Breast epithelium (tissue), 4 donors: ENCODE data around the gene CCDC85A. TPM values are rescaled to one million over a fixed set of nuclear protein-coding genes. Genes with fewer than 3 reads are reported as not detected.

Experiments used
- DNase-seq, 2 donors: peaks; one replicate each; pipeline ENCODE4 v3.0.0-alpha.2; 2019; ENCODE audit warnings: low spot score in 2 of 2
- H3K27ac ChIP-seq, 2 donors: fragments of 200-600 bp; sonication (generic) in 1 of 2; one replicate each; pipeline ENCODE4 v1.5.1; 2016 to 2019; ENCODE audit warnings: mild to moderate bottlenecking in 1 of 2
- H3K27me3 ChIP-seq, 2 donors: fragments of 200-600 bp; sonication (generic) in 1 of 2; one replicate each; pipeline versions ENCODE4 v1.5.1 to v1.6.0; 2017 to 2019; ENCODE audit warnings: control low read depth in 1 of 2, mild to moderate bottlenecking in 1 of 2
- H3K36me3 ChIP-seq: fragments of 200-600 bp; one replicate; pipeline ENCODE4 v1.5.1; 2019
- H3K4me1 ChIP-seq, 2 donors: fragments of 200-600 bp; sonication (generic); one replicate each; pipeline ENCODE4 v1.5.1; 2016 to 2019; ENCODE audit warnings: control low read depth in 1 of 2
- H3K4me3 ChIP-seq, 3 donors: fragments of 200-600 bp; sonication (generic); 1 replicate in 2 of 3; 2 replicates in 1 of 3; pipeline ENCODE4 v1.5.1; 2016 to 2019; ENCODE audit warnings: mild to moderate bottlenecking in 3 of 3, moderate library complexity in 2 of 3
- H3K9me3 ChIP-seq, 2 donors: fragments of 200-600 bp; sonication (generic) in 1 of 2; one replicate each; pipeline ENCODE4 v1.5.1; 2016 to 2019; ENCODE audit warnings: control low read depth in 1 of 2
- CTCF ChIP-seq, 3 donors: fragments of 450-650 bp; IDR thresholded peaks; one replicate each; pipeline ENCODE4 v1.5.1; 2016 to 2017; ENCODE audit warnings: antibody characterized with exemption in 3 of 3, mild to moderate bottlenecking in 3 of 3, moderate library complexity in 3 of 3
- POLR2A ChIP-seq: fragments of 450-650 bp; IDR thresholded peaks from one replicate; pipeline ENCODE4 v1.6.1; 2016; ENCODE audit warnings: antibody characterized with exemption, mild to moderate bottlenecking, moderate library complexity
- POLR2AphosphoS5 ChIP-seq, 3 donors: sonication (generic); formaldehyde crosslinking; IDR thresholded peaks; one replicate each; pipeline ENCODE4 v1.6.1; 2017; ENCODE audit warnings: antibody characterized with exemption in 3 of 3
- intact Hi-C: fragments of 100-400 bp; cut with DNase I; formaldehyde crosslinking; loops from one replicate; pipeline ENCODE4 v1.15.1; 2023; ENCODE audit warnings: low total_unique reads
- total RNA-seq, 3 donors: library from RNA; depleted of rRNA; stranded (reverse); fragments of >200 nt; gene quantifications; one replicate each; pipeline ENCODE4 v1.1.0, GENCODE V29; 2016

The CCDC85A gene
- total RNA-seq, 3 donors from 2014 or later: 3.1 to 11.5 (median 7.5) TPM

- no peak for TF ChIP-seq POLR2A
- TF ChIP-seq CTCF (IDR thresholded peaks at IDR 0.05): no peak
- no peak for TF ChIP-seq POLR2AphosphoS5 (IDR thresholded peaks at IDR 0.05)
- no peak for DNase-seq
- Histone ChIP-seq H3K4me3 (no peak overlapping the region), H3K36me3 (no peaks in the 10 kb centered on the region), H3K4me1 (no peaks in the 10 kb centered on the region), H3K27me3 (no peaks in the 10 kb centered on the region), H3K27ac (no peak overlapping the region), H3K9me3 (no peaks in the 10 kb centered on the region)
- intact Hi-C loops: loop anchor here (10.0 kb wide), 1 partner anchor 1332 kb away; no protein-coding TSS in a partner anchor
Measured at GRCh38 chr2:56182420-56182819, 1.4 kb upstream of the CCDC85A start.

GRCh38 chr2:56184500-56185011, 766 bp downstream of the CCDC85A start:
- DNase-seq: peak in 1 of 2 donors; percentile 52
- H3K4me1 ChIP-seq: no peaks in the 10 kb centered on the region
- H3K4me3 ChIP-seq: peak overlapping the region; percentile 60 to 80 (median 65)
- no peaks in the 10 kb centered on the region for H3K9me3 ChIP-seq
- no peak overlapping the region for H3K27ac ChIP-seq
- no peaks in the 10 kb centered on the region for H3K27me3 ChIP-seq
- no peak for TF ChIP-seq CTCF (IDR thresholded peaks at IDR 0.05)
- no peak for TF ChIP-seq POLR2AphosphoS5 (IDR thresholded peaks at IDR 0.05)
- TF ChIP-seq POLR2A: no peak
- intact Hi-C loops: loop anchor here (10.0 kb wide), 1 partner anchor 1330 kb away; no protein-coding TSS in a partner anchor
- H3K36me3 ChIP-seq: no peaks in the 10 kb centered on the region

- peak overlapping the region; percentile 60 to 80 (median 65) for H3K4me3 ChIP-seq
- peak overlapping the region in 1 of 2 donors; percentile 13 for H3K27ac ChIP-seq
- H3K27me3 ChIP-seq: no peaks in the 10 kb centered on the region
- H3K36me3 ChIP-seq: no peaks in the 10 kb centered on the region
- intact Hi-C loops: loop anchor here (10.0 kb wide), 1 partner anchor 1330 kb away; no protein-coding TSS in a partner anchor
- H3K9me3 ChIP-seq: no peaks in the 10 kb centered on the region
- no peaks in the 10 kb centered on the region for H3K4me1 ChIP-seq
- no peak for TF ChIP-seq POLR2A
- TF ChIP-seq CTCF (IDR thresholded peaks at IDR 0.05): no peak
- TF ChIP-seq POLR2AphosphoS5 (IDR thresholded peaks at IDR 0.05): no peak
- no peak for DNase-seq
Measured at GRCh38 chr2:56185101-56185581, 1.4 kb downstream of the CCDC85A start.

GRCh38 chr2:56185582-56186046, 1.8 kb downstream of the CCDC85A start:
- intact Hi-C loops: loop anchor here (10.0 kb wide), 1 partner anchor 1329 kb away; no protein-coding TSS in a partner anchor
- Histone ChIP-seq H3K4me3 (peak overlapping the region; percentile 60 to 80 (median 65)), H3K4me1 (no peaks in the 10 kb centered on the region), H3K36me3 (no peaks in the 10 kb centered on the region), H3K27ac (peak overlapping the region in 1 of 2 donors; percentile 13), H3K9me3 (no peaks in the 10 kb centered on the region), H3K27me3 (no peaks in the 10 kb centered on the region)
- TF ChIP-seq CTCF (IDR thresholded peaks at IDR 0.05) (peak in 1 of 3 donors; percentile 17), POLR2A (no peak)
- DNase-seq: no peak

GRCh38 chr2:56191617-56192016, 7.8 kb downstream of the CCDC85A start:
- Histone ChIP-seq H3K27me3 (peaks cover 0 to 3% of the 10 kb centered on the region in 2 donors), H3K9me3 (no peaks in the 10 kb centered on the region), H3K4me3 (no peak overlapping the region), H3K4me1 (no peaks in the 10 kb centered on the region), H3K36me3 (no peaks in the 10 kb centered on the region), H3K27ac (no peak overlapping the region)
- intact Hi-C loops: no loop called here
- TF ChIP-seq POLR2AphosphoS5 (IDR thresholded peaks at IDR 0.05) (no peak), POLR2A (no peak), CTCF (IDR thresholded peaks at IDR 0.05) (no peak)
- no peak for DNase-seq
